HEK293 (cell line): Measurements from ENCODE around the gene OR5AK2.

ENCODE experiments used
- KLF1 ChIP-seq: fragments of 450-650 bp; formaldehyde crosslinking; IDR thresholded peaks from 2 replicates; pipeline ENCODE4 v1.5.1; 2016; ENCODE audit warnings: missing biosample characterization, missing genetic modification characterization
- ZFP3 ChIP-seq: fragments of 450-650 bp; formaldehyde crosslinking; IDR thresholded peaks from 2 replicates; pipeline ENCODE4 v1.5.1; 2016; ENCODE audit warnings: low read depth, missing biosample characterization, missing genetic modification characterization
- ZNF274 ChIP-seq, 2 experiments: fragments of 200-500 bp in 1 of 2; fragments of 450-650 bp in 1 of 2; sonication (Bioruptor generic) in 1 of 2; formaldehyde crosslinking in 1 of 2; IDR thresholded peaks; 2 replicates each; pipeline versions ENCODE4 v1.5.1 to v1.6.1; 2014 to 2016; ENCODE audit warnings: borderline replicate concordance in 1 of 2, inconsistent platforms in 1 of 2, low read length in 1 of 2, missing biosample characterization in 1 of 2, missing genetic modification characterization in 1 of 2
- ZNF561 ChIP-seq: fragments of 450-650 bp; IDR thresholded peaks from 2 replicates; pipeline ENCODE4 v1.5.1; 2018; ENCODE audit warnings: missing biosample characterization, missing genetic modification characterization, borderline replicate concordance
- ZNF76 ChIP-seq: fragments of 450-650 bp; formaldehyde crosslinking; IDR thresholded peaks from 2 replicates; pipeline ENCODE4; 2016; ENCODE audit warnings: low read depth, missing biosample characterization, missing genetic modification characterization, borderline replicate concordance
- ZSCAN16 ChIP-seq: fragments of 450-650 bp; formaldehyde crosslinking; IDR thresholded peaks from 2 replicates; pipeline ENCODE4 v1.5.1; 2016; ENCODE audit warnings: missing biosample characterization, missing genetic modification characterization
- TF ChIP-seq, protein P1 (sequence below): fragments of 450-650 bp; formaldehyde crosslinking; IDR thresholded peaks from 2 replicates; pipeline ENCODE4 v1.5.1; 2016; ENCODE audit warnings: missing biosample characterization, missing genetic modification characterization
- TF ChIP-seq, protein P2 (sequence below): fragments of 450-650 bp; formaldehyde crosslinking; IDR thresholded peaks from 2 replicates; pipeline ENCODE4 v1.5.1; 2016; ENCODE audit warnings: missing biosample characterization, missing genetic modification characterization

DNA sequence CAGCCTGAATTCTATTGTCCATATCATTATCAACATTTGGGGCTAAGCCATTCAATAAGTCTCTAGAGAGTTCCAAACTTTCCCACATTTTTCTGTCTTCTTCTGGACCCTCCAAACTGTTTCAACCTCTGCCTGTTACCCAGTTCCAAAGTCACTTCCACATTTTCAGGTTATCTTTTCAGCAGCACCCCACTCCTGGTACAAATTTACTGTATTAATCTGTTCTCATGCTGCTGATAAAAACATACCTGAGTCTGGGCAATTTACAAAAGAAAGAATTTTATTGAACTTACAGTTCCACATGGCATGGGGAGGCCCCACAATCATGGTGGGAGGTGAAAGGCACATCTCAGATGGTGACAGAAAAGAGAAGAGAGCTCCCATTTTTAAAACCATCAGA is 5.8 kb downstream of the OR5AK2 start:
- TF ChIP-seq, protein P1, sequence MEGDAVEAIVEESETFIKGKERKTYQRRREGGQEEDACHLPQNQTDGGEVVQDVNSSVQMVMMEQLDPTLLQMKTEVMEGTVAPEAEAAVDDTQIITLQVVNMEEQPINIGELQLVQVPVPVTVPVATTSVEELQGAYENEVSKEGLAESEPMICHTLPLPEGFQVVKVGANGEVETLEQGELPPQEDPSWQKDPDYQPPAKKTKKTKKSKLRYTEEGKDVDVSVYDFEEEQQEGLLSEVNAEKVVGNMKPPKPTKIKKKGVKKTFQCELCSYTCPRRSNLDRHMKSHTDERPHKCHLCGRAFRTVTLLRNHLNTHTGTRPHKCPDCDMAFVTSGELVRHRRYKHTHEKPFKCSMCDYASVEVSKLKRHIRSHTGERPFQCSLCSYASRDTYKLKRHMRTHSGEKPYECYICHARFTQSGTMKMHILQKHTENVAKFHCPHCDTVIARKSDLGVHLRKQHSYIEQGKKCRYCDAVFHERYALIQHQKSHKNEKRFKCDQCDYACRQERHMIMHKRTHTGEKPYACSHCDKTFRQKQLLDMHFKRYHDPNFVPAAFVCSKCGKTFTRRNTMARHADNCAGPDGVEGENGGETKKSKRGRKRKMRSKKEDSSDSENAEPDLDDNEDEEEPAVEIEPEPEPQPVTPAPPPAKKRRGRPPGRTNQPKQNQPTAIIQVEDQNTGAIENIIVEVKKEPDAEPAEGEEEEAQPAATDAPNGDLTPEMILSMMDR (tag by site-specific recombination), result no peak
- TF ChIP-seq, protein P2, sequence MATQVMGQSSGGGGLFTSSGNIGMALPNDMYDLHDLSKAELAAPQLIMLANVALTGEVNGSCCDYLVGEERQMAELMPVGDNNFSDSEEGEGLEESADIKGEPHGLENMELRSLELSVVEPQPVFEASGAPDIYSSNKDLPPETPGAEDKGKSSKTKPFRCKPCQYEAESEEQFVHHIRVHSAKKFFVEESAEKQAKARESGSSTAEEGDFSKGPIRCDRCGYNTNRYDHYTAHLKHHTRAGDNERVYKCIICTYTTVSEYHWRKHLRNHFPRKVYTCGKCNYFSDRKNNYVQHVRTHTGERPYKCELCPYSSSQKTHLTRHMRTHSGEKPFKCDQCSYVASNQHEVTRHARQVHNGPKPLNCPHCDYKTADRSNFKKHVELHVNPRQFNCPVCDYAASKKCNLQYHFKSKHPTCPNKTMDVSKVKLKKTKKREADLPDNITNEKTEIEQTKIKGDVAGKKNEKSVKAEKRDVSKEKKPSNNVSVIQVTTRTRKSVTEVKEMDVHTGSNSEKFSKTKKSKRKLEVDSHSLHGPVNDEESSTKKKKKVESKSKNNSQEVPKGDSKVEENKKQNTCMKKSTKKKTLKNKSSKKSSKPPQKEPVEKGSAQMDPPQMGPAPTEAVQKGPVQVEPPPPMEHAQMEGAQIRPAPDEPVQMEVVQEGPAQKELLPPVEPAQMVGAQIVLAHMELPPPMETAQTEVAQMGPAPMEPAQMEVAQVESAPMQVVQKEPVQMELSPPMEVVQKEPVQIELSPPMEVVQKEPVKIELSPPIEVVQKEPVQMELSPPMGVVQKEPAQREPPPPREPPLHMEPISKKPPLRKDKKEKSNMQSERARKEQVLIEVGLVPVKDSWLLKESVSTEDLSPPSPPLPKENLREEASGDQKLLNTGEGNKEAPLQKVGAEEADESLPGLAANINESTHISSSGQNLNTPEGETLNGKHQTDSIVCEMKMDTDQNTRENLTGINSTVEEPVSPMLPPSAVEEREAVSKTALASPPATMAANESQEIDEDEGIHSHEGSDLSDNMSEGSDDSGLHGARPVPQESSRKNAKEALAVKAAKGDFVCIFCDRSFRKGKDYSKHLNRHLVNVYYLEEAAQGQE, result no peak
- no peak for TF ChIP-seq KLF1
- TF ChIP-seq ZNF274 (IDR thresholded peaks at IDR 0.05; ENCODE audit: low read length), result no peak
- TF ChIP-seq ZNF274 (tag by site-specific recombination; IDR thresholded peaks at IDR 0.05; ENCODE audit: borderline replicate concordance), result no peak
- TF ChIP-seq ZSCAN16, result no peak
- TF ChIP-seq ZNF561, result no peak
- no peak for TF ChIP-seq ZFP3 (tag by site-specific recombination)
- no peak for TF ChIP-seq ZNF76 (tag by site-specific recombination)
